Measurements from ENCODE around the gene SLC6A12. TPM values are rescaled to one million over a fixed set of nuclear protein-coding genes. Genes with fewer than 3 reads are reported as not detected.

The SLC6A12 gene
- total RNA-seq, 2 donors from 2014 or later, result not detected

- no peak overlapping the region for H3K4me3 Mint-ChIP-seq
- no peaks in the 10 kb centered on the region for H3K9me3 Mint-ChIP-seq
- no peaks in the 10 kb centered on the region for H3K4me1 Mint-ChIP-seq
- no peak overlapping the region for H3K27ac Mint-ChIP-seq
- no peak for ATAC-seq (replicated peaks)
- H3K36me3 Mint-ChIP-seq (ENCODE audit: low read depth), result no peaks in the 10 kb centered on the region
- peaks cover 26% of the 10 kb centered on the region for H3K27me3 Mint-ChIP-seq
Measured at GRCh38 chr12:167959-168600, 45.9 kb downstream of the SLC6A12 start.

- Mint-ChIP-seq H3K9me3 (no peaks in the 10 kb centered on the region), H3K4me1 (no peaks in the 10 kb centered on the region), H3K36me3 (ENCODE audit: low read depth) (no peaks in the 10 kb centered on the region), H3K27me3 (peaks cover 20% of the 10 kb centered on the region), H3K4me3 (no peak overlapping the region), H3K27ac (no peak overlapping the region)
- ATAC-seq (replicated peaks), result no peak
Measured at GRCh38 chr12:166425-167075, 47.4 kb downstream of the SLC6A12 start.

GRCh38 chr12:165862-166368 lies 48.0 kb downstream of the SLC6A12 start:
- ATAC-seq (replicated peaks), result no peak
- Mint-ChIP-seq H3K36me3 (ENCODE audit: low read depth) (no peaks in the 10 kb centered on the region), H3K4me1 (no peaks in the 10 kb centered on the region), H3K4me3 (no peak overlapping the region), H3K27ac (no peak overlapping the region), H3K9me3 (no peaks in the 10 kb centered on the region), H3K27me3 (peaks cover 15% of the 10 kb centered on the region)

- H3K4me1 Mint-ChIP-seq, result no peaks in the 10 kb centered on the region
- H3K27ac Mint-ChIP-seq, result no peak overlapping the region
- no peak overlapping the region for H3K4me3 Mint-ChIP-seq
- H3K36me3 Mint-ChIP-seq (ENCODE audit: low read depth), result no peaks in the 10 kb centered on the region
- H3K27me3 Mint-ChIP-seq, result peaks cover 8% of the 10 kb centered on the region
- H3K9me3 Mint-ChIP-seq, result no peaks in the 10 kb centered on the region
- ATAC-seq (replicated peaks), result no peak
Measured at GRCh38 chr12:164207-164606, 49.8 kb downstream of the SLC6A12 start.

GRCh38 chr12:163406-163986 lies 50.5 kb downstream of the SLC6A12 start:
- no peak overlapping the region for H3K4me3 Mint-ChIP-seq
- no peaks in the 10 kb centered on the region for H3K9me3 Mint-ChIP-seq
- H3K27ac Mint-ChIP-seq, result no peak overlapping the region
- H3K4me1 Mint-ChIP-seq, result no peaks in the 10 kb centered on the region
- no peak for ATAC-seq (replicated peaks)
- peaks cover 7% of the 10 kb centered on the region for H3K27me3 Mint-ChIP-seq
- H3K36me3 Mint-ChIP-seq (ENCODE audit: low read depth), result no peaks in the 10 kb centered on the region

GRCh38 chr12:162467-163307 lies 51.3 kb downstream of the SLC6A12 start:
- peak; percentile 34 for ATAC-seq (replicated peaks)
- no peaks in the 10 kb centered on the region for H3K36me3 Mint-ChIP-seq (ENCODE audit: low read depth)
- peaks cover 7% of the 10 kb centered on the region for H3K27me3 Mint-ChIP-seq
- H3K9me3 Mint-ChIP-seq, result no peaks in the 10 kb centered on the region
- H3K27ac Mint-ChIP-seq, result no peak overlapping the region
- no peak overlapping the region for H3K4me3 Mint-ChIP-seq
- no peaks in the 10 kb centered on the region for H3K4me1 Mint-ChIP-seq

- Mint-ChIP-seq H3K27me3 (peaks cover 4% of the 10 kb centered on the region), H3K36me3 (ENCODE audit: low read depth) (no peaks in the 10 kb centered on the region), H3K4me3 (no peak overlapping the region), H3K9me3 (no peaks in the 10 kb centered on the region), H3K4me1 (no peaks in the 10 kb centered on the region), H3K27ac (no peak overlapping the region)
- no peak for ATAC-seq (replicated peaks)
Measured at GRCh38 chr12:161823-162222, 52.1 kb downstream of the SLC6A12 start.

- Mint-ChIP-seq H3K9me3 (no peaks in the 10 kb centered on the region), H3K27ac (no peak overlapping the region), H3K4me1 (no peaks in the 10 kb centered on the region), H3K36me3 (ENCODE audit: low read depth) (no peaks in the 10 kb centered on the region), H3K4me3 (no peak overlapping the region), H3K27me3 (no peaks in the 10 kb centered on the region)
- ATAC-seq (replicated peaks), result no peak
Measured at GRCh38 chr12:160858-161257, 53.1 kb downstream of the SLC6A12 start.

GRCh38 chr12:159156-159782 lies 54.7 kb downstream of the SLC6A12 start:
- Mint-ChIP-seq H3K36me3 (ENCODE audit: low read depth) (no peaks in the 10 kb centered on the region), H3K27me3 (peaks cover 4% of the 10 kb centered on the region), H3K9me3 (no peaks in the 10 kb centered on the region), H3K4me1 (no peaks in the 10 kb centered on the region), H3K4me3 (no peak overlapping the region), H3K27ac (no peak overlapping the region)
- no peak for ATAC-seq (replicated peaks)

GRCh38 chr12:157644-158043 lies 56.3 kb downstream of the SLC6A12 start:
- H3K27ac Mint-ChIP-seq, result no peak overlapping the region
- no peaks in the 10 kb centered on the region for H3K4me1 Mint-ChIP-seq
- ATAC-seq (replicated peaks), result no peak
- no peaks in the 10 kb centered on the region for H3K36me3 Mint-ChIP-seq (ENCODE audit: low read depth)
- no peak overlapping the region for H3K4me3 Mint-ChIP-seq
- H3K27me3 Mint-ChIP-seq, result peaks cover 6% of the 10 kb centered on the region
- no peaks in the 10 kb centered on the region for H3K9me3 Mint-ChIP-seq

GRCh38 chr12:156945-157344 lies 57.0 kb downstream of the SLC6A12 start:
- H3K9me3 Mint-ChIP-seq, result no peaks in the 10 kb centered on the region
- no peak for ATAC-seq (replicated peaks)
- H3K27me3 Mint-ChIP-seq, result peaks cover 10% of the 10 kb centered on the region
- no peaks in the 10 kb centered on the region for H3K4me1 Mint-ChIP-seq
- H3K36me3 Mint-ChIP-seq (ENCODE audit: low read depth), result no peaks in the 10 kb centered on the region
- H3K4me3 Mint-ChIP-seq, result no peak overlapping the region
- no peak overlapping the region for H3K27ac Mint-ChIP-seq

GRCh38 chr12:155646-156045 lies 58.3 kb downstream of the SLC6A12 start:
- Mint-ChIP-seq H3K9me3 (no peaks in the 10 kb centered on the region), H3K36me3 (ENCODE audit: low read depth) (no peaks in the 10 kb centered on the region), H3K4me3 (no peak overlapping the region), H3K4me1 (no peaks in the 10 kb centered on the region), H3K27ac (no peak overlapping the region), H3K27me3 (peaks cover 14% of the 10 kb centered on the region)
- no peak for ATAC-seq (replicated peaks)

GRCh38 chr12:155006-155405 lies 59.0 kb downstream of the SLC6A12 start:
- peaks cover 14% of the 10 kb centered on the region for H3K27me3 Mint-ChIP-seq
- no peaks in the 10 kb centered on the region for H3K9me3 Mint-ChIP-seq
- no peaks in the 10 kb centered on the region for H3K4me1 Mint-ChIP-seq
- H3K27ac Mint-ChIP-seq, result no peak overlapping the region
- ATAC-seq (replicated peaks), result no peak
- no peaks in the 10 kb centered on the region for H3K36me3 Mint-ChIP-seq (ENCODE audit: low read depth)
- no peak overlapping the region for H3K4me3 Mint-ChIP-seq

GRCh38 chr12:154058-154457 lies 59.9 kb downstream of the SLC6A12 start:
- Mint-ChIP-seq H3K4me3 (no peak overlapping the region), H3K4me1 (no peaks in the 10 kb centered on the region), H3K27me3 (peaks cover 14% of the 10 kb centered on the region), H3K9me3 (no peaks in the 10 kb centered on the region), H3K36me3 (ENCODE audit: low read depth) (no peaks in the 10 kb centered on the region), H3K27ac (no peak overlapping the region)
- no peak for ATAC-seq (replicated peaks)
